Cardiac atrium fibroblast (primary cell): ENCODE results near the gene FAM81B. TPM values are rescaled to one million over a fixed set of nuclear protein-coding genes. Genes with fewer than 3 reads are reported as not detected.

Experiments
- total RNA-seq: library from RNA; depleted of rRNA; stranded (reverse); fragments of >200 nt; gene quantifications from 2 replicates; pipeline ENCODE4 v1.2.3, GENCODE V29; 2015

The FAM81B gene
- not detected in 2 replicates for total RNA-seq

GRCh38 chr5:95390812-95391492 lies at the start of gene FAM81B:
FAM81B (plus strand) TSS chr5:95391366; CDS start chr5:95391390, 24 bp downstream.

Other genes with a start within 250 kb of the FAM81B start
- gene MCTP1, start 106.3 kb upstream of the FAM81B start, total RNA-seq: 0.16 and 0.18 TPM in 2 replicates
- gene SKIC3, start 163.6 kb downstream of the FAM81B start, total RNA-seq: 53.1 and 55.4 TPM in 2 replicates
- gene ARSK, start 163.7 kb downstream of the FAM81B start, total RNA-seq: 12.6 and 17.5 TPM in 2 replicates
- gene GPR150, start 228.7 kb downstream of the FAM81B start, total RNA-seq: 0.54 TPM in 1 of 2 replicates, not detected in the other